GM18907 (cell line): Measurements from ENCODE around the gene TRPM2.
"Not testable (repeated sequence)": the region's sequence is repeated elsewhere in the genome, so short reads cannot be mapped to it uniquely, and the experiment has no call there.

Experiments
- ATAC-seq: cut with Tn5 transposase; IDR thresholded peaks from one replicate; pipeline ENCODE4 v1.9.1; 2021; ENCODE audit warnings: mild to moderate bottlenecking, moderate library complexity; ENCODE audit not compliant: unreplicated experiment

The TRPM2 gene

GRCh38 chr21:44477131-44477530 is 123.7 kb downstream of the TRPM2 start:
- no peak for ATAC-seq

DNA sequence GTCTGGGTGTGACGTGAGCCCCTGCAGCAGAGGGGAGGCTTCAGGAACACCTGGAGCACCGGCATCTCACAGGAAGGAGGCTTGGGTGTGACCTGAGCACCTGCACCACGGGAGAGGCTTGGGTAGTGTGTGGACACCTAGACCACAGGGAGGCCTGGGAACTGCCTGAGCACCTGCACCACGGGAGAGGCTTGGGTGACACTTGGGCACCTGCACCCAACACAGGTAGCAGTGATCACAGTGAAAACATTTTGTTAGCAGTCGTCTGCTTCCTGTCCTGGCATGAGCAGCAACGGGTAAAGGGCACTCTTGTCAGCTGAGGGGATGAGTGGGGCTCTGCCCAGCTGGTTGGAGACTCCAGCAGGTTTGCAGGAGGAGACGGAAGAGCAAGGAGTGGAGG is 124.3 kb downstream of the TRPM2 start:
- no peak for ATAC-seq

- no peak for ATAC-seq
These were observed 124.8 kb downstream of the TRPM2 start for GRCh38 chr21:44478124-44478800.

GRCh38 chr21:44478801-44479167 is 125.4 kb downstream of the TRPM2 start:
- no peak for ATAC-seq

DNA sequence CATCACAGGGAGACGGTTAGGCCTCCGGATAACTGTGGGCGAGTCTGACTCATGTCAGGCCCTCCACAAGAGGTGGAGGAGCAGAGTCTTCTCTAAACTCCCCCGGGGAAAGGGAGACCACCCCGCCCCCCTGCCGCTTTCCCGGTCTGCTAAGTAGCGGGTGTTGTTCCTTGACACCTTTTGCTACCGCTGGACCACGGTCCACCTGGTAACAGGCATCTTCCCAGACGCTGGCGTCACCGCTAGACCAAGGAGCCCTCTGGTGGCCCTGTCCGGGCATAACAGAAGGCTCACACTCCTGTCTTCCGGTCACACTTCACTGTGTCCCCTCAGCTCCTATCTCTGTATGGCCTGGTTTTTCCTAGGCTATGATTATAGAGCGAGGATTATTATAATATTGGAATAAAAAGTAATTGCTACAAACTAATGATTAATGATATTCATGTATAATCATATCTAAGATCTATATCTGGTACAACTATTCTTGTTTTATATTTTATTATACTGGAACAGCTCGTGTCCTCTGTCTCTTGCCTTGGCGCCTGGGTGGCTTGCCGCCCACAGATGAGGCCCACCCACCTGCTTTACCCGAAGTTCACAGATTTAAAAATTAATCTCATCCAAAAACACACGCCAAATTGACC is 126.3 kb downstream of the TRPM2 start:
- ATAC-seq: not testable (repeated sequence)

DNA sequence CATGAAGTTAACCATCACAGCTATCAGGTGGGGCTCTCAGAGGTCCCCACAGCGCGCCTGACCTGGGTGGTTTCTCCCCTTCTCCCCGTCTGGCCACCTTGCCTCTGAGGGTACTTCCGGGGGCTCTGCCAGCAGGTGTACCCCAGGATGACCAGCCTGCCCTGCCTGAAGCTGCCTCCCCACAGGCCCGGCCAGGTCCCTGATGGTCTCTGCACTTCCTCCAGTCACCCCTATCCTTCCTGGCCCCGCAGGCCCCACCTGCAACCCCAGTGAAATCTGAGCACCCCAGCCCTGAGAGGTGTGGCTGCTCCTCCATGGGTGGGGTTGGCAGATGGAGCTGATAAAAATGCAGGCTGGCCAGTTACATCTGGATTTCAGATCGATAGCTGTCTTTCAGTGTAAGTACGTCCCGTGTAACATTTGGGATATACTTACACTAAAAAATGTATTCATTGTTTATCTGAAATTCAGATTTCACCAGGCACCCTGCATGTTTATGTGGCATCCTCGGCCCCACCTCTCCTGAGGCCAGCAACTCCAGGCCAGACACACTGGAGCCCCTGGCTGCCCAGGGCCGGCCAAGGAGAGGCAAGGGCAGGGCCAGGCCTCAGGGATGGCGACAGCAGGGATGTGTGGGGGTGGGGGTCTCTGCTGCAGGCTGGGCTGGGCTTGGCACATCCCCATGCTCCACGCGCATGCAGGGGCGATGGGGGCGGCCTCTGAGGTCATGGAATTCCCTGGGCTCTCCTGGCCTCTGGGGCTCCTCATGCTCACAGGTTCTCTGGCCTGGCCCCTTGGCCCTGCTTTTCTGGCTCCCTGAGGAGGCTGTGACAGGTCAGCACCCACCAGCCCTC is 127.0 kb downstream of the TRPM2 start:
- no peak for ATAC-seq

GRCh38 chr21:44482581-44483287 is 129.3 kb downstream of the TRPM2 start:
- ATAC-seq: no peak

DNA sequence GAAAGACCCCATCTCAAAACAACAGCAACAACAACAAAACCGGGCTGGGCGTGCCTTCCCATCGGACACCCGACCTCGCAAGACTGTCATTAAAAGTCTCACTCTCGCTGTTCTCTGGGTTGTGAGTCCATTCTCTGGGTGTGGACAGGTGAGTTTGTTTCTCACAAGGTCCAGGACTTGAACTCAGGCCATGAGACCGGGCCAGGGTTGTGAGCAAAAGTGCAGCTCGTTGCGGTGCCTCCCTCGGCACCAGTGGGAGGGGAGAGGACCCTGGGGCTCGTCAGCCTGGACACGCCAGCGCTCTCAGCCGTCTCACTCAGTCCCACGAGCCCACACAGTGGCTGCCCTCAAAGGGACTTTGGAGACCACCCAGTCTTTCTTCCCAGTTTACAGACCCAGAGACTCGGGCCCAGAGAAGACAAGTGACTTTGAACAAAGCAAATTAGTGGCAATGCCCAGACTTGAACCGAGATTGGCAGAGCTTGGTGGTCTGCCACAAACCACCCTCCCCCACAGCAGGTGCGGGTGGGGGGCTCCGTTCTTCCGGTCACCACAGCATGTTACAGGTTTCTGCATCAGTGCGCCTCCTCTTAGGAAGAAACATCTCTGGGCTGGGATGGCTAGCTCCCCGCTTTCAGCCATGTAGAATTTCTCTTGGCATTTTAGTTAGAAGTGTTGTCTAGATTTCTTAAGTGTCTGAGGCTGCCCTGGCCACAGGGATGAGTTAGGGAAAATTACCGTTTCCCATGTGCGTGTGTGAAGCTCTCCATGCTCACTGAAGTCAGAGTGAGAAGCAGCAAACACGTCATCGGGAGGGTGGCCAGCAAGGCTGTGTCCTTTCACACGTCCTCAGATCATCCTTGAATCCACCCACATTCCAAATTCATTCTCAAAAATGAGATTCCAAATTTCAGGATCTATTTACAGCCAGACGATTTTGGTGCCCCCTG is 130.1 kb downstream of the TRPM2 start:
- no peak for ATAC-seq

DNA sequence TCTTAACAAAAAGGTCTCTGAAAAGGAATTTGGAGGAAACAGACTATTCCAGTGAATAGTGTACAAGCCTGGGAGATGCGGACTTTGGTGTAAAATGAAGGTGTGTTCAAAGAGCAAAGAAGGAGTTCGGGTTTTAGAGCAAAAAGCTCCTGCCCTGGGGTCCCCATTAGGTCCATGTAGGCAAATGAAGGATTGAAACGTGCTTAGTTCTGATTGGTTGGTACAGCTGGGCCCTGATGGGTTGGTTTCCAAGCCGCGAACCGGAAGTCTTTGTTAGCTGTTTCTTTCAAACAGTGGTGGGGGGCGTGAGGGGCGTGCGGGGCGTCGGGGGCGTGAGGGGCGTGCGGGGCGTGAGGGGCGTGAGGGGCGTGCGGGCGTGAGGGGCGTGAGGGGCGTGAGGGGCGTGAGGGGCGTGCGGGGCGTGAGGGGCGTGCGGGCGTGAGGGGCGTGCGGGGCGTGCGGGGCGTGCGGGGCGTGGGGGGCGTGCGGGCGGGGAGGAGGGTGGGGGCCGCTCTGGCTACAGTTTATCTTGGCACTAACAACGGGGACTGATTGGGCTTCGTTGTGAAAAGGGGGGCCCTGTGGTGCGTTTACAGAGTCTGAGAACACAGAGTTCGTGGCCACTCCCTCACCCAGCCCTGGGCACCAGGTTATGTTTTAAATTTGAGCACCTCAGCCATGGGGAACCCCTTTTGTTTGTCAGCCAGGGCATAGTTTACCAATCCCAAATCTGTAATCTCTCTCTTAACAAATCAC is 131.3 kb downstream of the TRPM2 start:
- ATAC-seq: no peak

DNA sequence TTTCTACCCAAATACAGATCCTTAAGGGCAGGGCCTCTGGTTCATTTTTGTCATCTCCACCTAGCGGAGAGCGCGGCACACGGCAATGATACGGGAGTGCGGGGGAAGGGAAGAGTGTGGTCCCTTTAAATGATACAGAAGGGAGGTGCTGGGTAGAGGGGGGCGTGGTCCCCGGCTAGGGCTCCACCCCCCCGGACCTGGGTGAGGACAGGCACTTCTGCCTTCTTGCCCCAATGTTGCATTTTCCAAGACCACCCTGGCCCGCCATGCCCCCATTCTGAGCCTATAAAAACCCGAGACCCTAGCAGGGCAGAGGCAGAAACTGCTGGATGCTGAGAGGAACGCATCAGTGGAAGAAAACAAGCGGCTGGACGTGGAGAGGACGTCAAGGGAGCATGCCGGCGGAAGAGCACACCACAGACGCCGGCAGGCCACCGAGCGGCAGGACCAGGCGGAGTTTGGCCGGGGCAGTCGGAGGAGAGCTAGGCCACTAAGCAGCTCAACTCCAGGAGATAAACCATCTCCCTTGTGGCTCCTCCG is 131.9 kb downstream of the TRPM2 start:
- no peak for ATAC-seq

DNA sequence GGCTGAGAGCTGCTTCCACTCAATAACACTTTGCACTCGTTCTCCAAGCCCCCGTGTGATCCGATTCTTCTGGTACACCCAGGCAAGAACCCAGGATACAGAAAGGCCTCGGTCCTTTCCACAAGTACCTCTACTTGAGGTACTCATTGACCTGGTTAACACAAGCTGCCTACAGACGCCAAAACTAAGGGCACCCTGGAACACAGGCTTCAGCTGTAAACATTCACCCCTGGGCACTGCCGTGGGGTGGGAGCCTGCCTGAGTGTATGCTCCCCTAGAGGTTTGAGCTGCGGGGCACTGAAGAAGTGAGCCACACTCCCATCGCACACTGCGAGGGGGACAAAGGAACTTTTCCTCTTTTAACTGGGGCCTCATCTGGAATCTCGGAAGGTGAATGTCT is 132.4 kb downstream of the TRPM2 start:
- ATAC-seq: no peak

DNA sequence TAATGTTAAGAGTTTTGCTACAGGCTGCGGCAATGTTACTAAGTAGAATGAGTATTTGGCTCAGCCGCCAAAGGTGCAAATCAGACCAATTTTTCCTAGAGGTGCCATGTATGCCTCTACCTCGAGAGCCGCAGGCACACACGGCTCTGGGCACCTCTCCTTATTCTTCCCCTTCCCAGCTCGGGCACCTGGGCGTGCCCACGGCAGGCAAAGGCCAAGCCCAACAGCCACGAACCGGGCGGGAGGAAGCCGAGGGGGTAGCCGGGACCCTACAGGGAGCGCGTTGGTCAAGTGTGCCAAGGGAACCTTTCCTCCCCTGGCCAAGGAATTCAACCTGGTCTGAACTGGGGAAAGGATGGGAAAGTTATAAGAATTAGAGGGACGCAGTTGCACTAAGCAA is 132.9 kb downstream of the TRPM2 start:
- ATAC-seq: no peak

DNA sequence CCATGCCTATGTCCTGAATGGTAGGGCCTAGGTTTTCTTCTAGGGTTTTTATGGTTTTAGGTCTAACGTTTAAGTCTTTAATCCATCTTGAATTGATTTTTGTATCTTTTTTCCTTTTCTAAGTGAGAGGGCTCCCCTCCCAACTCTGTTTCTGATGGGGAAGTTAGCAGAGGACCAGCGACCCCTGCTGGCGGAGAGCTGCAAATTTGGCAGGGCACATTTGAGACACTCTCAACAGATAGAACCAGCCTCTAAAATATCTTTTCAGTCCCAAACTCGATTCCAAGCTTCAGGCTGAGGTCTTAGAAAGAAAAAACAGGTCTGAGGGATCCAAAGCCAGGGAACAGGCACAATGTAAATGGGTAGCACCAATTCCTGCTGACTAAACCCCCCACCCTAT is 134.4 kb downstream of the TRPM2 start:
- no peak for ATAC-seq

GRCh38 chr21:44489962-44490361 is 136.5 kb downstream of the TRPM2 start:
- no peak for ATAC-seq

- no peak for ATAC-seq
These were observed 137.0 kb downstream of the TRPM2 start for GRCh38 chr21:44490405-44490804.

DNA sequence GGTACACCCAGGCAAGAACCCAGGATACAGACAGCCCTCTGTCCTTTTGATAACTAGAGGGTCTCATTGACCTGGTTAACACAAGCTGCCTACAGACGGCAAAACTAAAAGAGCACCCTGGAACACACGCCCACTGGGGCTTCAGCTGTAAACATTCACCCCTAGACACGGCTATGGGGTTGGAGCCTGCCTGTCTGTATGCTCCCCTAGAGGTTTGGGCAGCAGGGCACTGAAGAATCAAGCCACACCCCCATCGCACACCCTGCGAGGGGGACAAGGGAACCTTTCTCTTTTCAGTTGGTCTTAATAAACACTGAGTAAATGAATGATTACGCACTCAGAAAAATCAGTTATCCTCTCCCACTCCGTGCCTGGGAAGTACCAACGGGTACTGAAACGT is 137.4 kb downstream of the TRPM2 start:
- ATAC-seq: no peak
